ENCODE data around the gene CLPTM1. TPM values are rescaled to one million over a fixed set of nuclear protein-coding genes. Genes with fewer than 3 reads are reported as not detected.

CLPTM1 gene
- total RNA-seq, 4 donors from 2014 or later: 61.3 to 116 (median 89.4) TPM

GRCh38 chr19:45027371-45027770, 72.2 kb downstream of the CLPTM1 start:
- Histone ChIP-seq H3K9me3 (no peaks in the 10 kb centered on the region), H3K27me3 (no peaks in the 10 kb centered on the region)

GRCh38 chr19:45030825-45031224, 75.6 kb downstream of the CLPTM1 start:
- no peak for DNase-seq
- in situ Hi-C loops (cut with MboI; ENCODE audit: low sequenced_read_pairs in 4 of 4): no loop called here

More at GRCh38 chr19:45027371-45027770, 72.2 kb downstream of the CLPTM1 start:
- no peaks in the 10 kb centered on the region for H3K4me1 ChIP-seq
- DNase-seq (no peak), ATAC-seq (no peak)
- in situ Hi-C loops (cut with MboI; ENCODE audit: low sequenced_read_pairs in 4 of 4) (no loop called here), intact Hi-C loops (cut with DNase I; ENCODE audit: low total_unique reads) (no loop called here)
- no peak overlapping the region for H3K27ac ChIP-seq
- TF ChIP-seq CTCF (IDR thresholded peaks at IDR 0.05 in 4 of 5, conservative IDR thresholded peaks at IDR 0.05 in 1 of 5) (no peak), POLR2A (IDR thresholded peaks at IDR 0.05) (no peak)
- peaks cover 0 to 48% of the 10 kb centered on the region in 2 donors for H3K36me3 ChIP-seq
- no peak overlapping the region for H3K4me3 ChIP-seq

GRCh38 chr19:45032421-45032820, 77.2 kb downstream of the CLPTM1 start:
- in situ Hi-C loops (cut with MboI; ENCODE audit: low sequenced_read_pairs in 4 of 4) (no loop called here), intact Hi-C loops (cut with DNase I; ENCODE audit: low total_unique reads) (no loop called here)
- H3K27me3 ChIP-seq: no peaks in the 10 kb centered on the region
- ATAC-seq (no peak), DNase-seq (no peak)
- H3K27ac ChIP-seq: no peak overlapping the region
- H3K9me3 ChIP-seq: no peaks in the 10 kb centered on the region
- TF ChIP-seq POLR2A (IDR thresholded peaks at IDR 0.05): no peak
- TF ChIP-seq CTCF (IDR thresholded peaks at IDR 0.05 in 4 of 5, conservative IDR thresholded peaks at IDR 0.05 in 1 of 5): no peak
- H3K4me1 ChIP-seq: no peaks in the 10 kb centered on the region
- no peak overlapping the region for H3K4me3 ChIP-seq
- peaks cover 0 to 76% of the 10 kb centered on the region in 2 donors for H3K36me3 ChIP-seq

More at GRCh38 chr19:45030825-45031224, 75.6 kb downstream of the CLPTM1 start:
- Histone ChIP-seq H3K4me3 (no peak overlapping the region), H3K9me3 (no peaks in the 10 kb centered on the region), H3K27ac (no peak overlapping the region), H3K27me3 (no peaks in the 10 kb centered on the region), H3K36me3 (peaks cover 0 to 74% of the 10 kb centered on the region in 2 donors), H3K4me1 (no peaks in the 10 kb centered on the region)
- no peak for TF ChIP-seq POLR2A (IDR thresholded peaks at IDR 0.05)
- TF ChIP-seq CTCF (IDR thresholded peaks at IDR 0.05 in 4 of 5, conservative IDR thresholded peaks at IDR 0.05 in 1 of 5): no peak
- intact Hi-C loops (cut with DNase I; ENCODE audit: low total_unique reads): no loop called here
- ATAC-seq: no peak

- H3K27me3 ChIP-seq: no peaks in the 10 kb centered on the region
- peaks cover 19% of the 10 kb centered on the region in 2 donors for H3K4me1 ChIP-seq
- DNase-seq (no peak), ATAC-seq (no peak)
- intact Hi-C loops (cut with DNase I; ENCODE audit: low total_unique reads) (no loop called here), in situ Hi-C loops (cut with MboI; ENCODE audit: low sequenced_read_pairs in 4 of 4) (no loop called here)
- H3K36me3 ChIP-seq: peaks cover 0 to 48% of the 10 kb centered on the region in 2 donors
- TF ChIP-seq CTCF (IDR thresholded peaks at IDR 0.05 in 4 of 5, conservative IDR thresholded peaks at IDR 0.05 in 1 of 5): no peak
- TF ChIP-seq POLR2A (IDR thresholded peaks at IDR 0.05): no peak
- no peak overlapping the region for H3K4me3 ChIP-seq
- H3K9me3 ChIP-seq: no peaks in the 10 kb centered on the region
- H3K27ac ChIP-seq: no peak overlapping the region
Measured at GRCh38 chr19:45035755-45036154, 80.6 kb downstream of the CLPTM1 start.

All from gastrocnemius medialis (tissue), 4 donors.